Activated CD8-positive, alpha-beta memory T cell treated with anti-CD3 and anti-CD28 coated beads for 4 hours (primary cell): ENCODE results near the gene GSTO2.
A peak's percentile ranks its signal among the peaks of the same experiment; 100 is the strongest.

Experiments
- DNase-seq, 2 donors: peaks; one replicate each; pipeline ENCODE4 v3.0.0-alpha.2; 2020; ENCODE audit warnings: low read depth in 2 of 2

Gene GSTO2

GRCh38 chr10:104326991-104327610 lies 58.1 kb downstream of the GSTO2 start:
- DNase-seq: no peak

GRCh38 chr10:104327745-104328645 lies 59.0 kb downstream of the GSTO2 start:
- DNase-seq: no peak

GRCh38 chr10:104328646-104328895 lies 59.6 kb downstream of the GSTO2 start:
- no peak for DNase-seq

- DNase-seq: peak; percentile 68 to 70
These were observed 60.1 kb downstream of the GSTO2 start for GRCh38 chr10:104328896-104329710.

- DNase-seq: no peak
These were observed 60.8 kb downstream of the GSTO2 start for GRCh38 chr10:104329735-104330134.

GRCh38 chr10:104330168-104331110 lies 61.5 kb downstream of the GSTO2 start:
- DNase-seq: no peak

GRCh38 chr10:104331208-104331838 lies 62.3 kb downstream of the GSTO2 start:
- DNase-seq: no peak

- DNase-seq: no peak
These were observed 63.5 kb downstream of the GSTO2 start for GRCh38 chr10:104332243-104333031.

- peak; percentile 61 for DNase-seq
These were observed 64.2 kb downstream of the GSTO2 start for GRCh38 chr10:104333032-104333727.

GRCh38 chr10:104333728-104334373 lies 64.9 kb downstream of the GSTO2 start:
- no peak for DNase-seq

GRCh38 chr10:104334561-104334960 lies 65.6 kb downstream of the GSTO2 start:
- DNase-seq: no peak

GRCh38 chr10:104334965-104335650 lies 66.1 kb downstream of the GSTO2 start:
- DNase-seq: no peak

- no peak for DNase-seq
These were observed 68.0 kb downstream of the GSTO2 start for GRCh38 chr10:104336821-104337467.

- no peak for DNase-seq
These were observed 68.6 kb downstream of the GSTO2 start for GRCh38 chr10:104337521-104337984.

- peak; percentile 51 to 56 for DNase-seq
These were observed 69.2 kb downstream of the GSTO2 start, which contains the start of gene ITPRIP for GRCh38 chr10:104337985-104338735. Gene ITPRIP (minus strand): TSS chr10:104338465. CDS start chr10:104316051, 22,414 bp downstream.

GRCh38 chr10:104339469-104340110 lies 70.6 kb downstream of the GSTO2 start:
- DNase-seq: no peak
